Heart left ventricle (tissue), 16 donors: ENCODE results near the gene HPSE2. TPM values are rescaled to one million over a fixed set of nuclear protein-coding genes. Genes with fewer than 3 reads are reported as not detected.

ENCODE experiments used
- ATAC-seq, 4 donors: fragments of 200-7000 bp; cut with Tn5 transposase; one replicate each; pipeline ENCODE4 v1.9.1; 2020 to 2022; ENCODE audit warnings: moderate library complexity in 4 of 4, mild to moderate bottlenecking in 3 of 4, moderate number of reproducible peaks in 1 of 4
- DNase-seq, 5 donors: peaks; one replicate each; pipeline ENCODE4 v3.0.0-alpha.2; 2020
- H3K27ac ChIP-seq, 12 donors: fragments of 200-600 bp; sonication (generic) in 4 of 12; one replicate each; pipeline versions ENCODE4 v1.5.0 to v1.8.0; 2016 to 2022; ENCODE audit warnings: mild to moderate bottlenecking in 2 of 12
- H3K27me3 ChIP-seq, 9 donors: fragments of 200-600 bp; sonication (generic) in 2 of 9; one replicate each; pipeline versions ENCODE4 v1.5.1 to v1.8.0; 2016 to 2022; ENCODE audit warnings: mild to moderate bottlenecking in 3 of 9
- H3K36me3 ChIP-seq, 9 donors: fragments of 200-600 bp; sonication (generic) in 2 of 9; one replicate each; pipeline versions ENCODE4 v1.5.0 to v1.8.0; 2018 to 2022; ENCODE audit warnings: mild to moderate bottlenecking in 2 of 9
- H3K4me1 ChIP-seq, 12 donors: fragments of 200-600 bp; sonication (generic) in 4 of 12; one replicate each; pipeline versions ENCODE4 v1.5.0 to v1.8.0; 2016 to 2022; ENCODE audit warnings: mild to moderate bottlenecking in 3 of 12
- H3K4me3 ChIP-seq, 12 donors: fragments of 200-600 bp; sonication (generic) in 4 of 12; one replicate each; pipeline versions ENCODE4 v1.5.0 to v1.8.0; 2017 to 2022; ENCODE audit warnings: mild to moderate bottlenecking in 9 of 12, moderate library complexity in 4 of 12
- H3K9me3 ChIP-seq, 12 donors: fragments of 200-600 bp; sonication (generic) in 4 of 12; one replicate each; pipeline versions ENCODE4 v1.5.0 to v1.8.0; 2016 to 2022; ENCODE audit warnings: mild to moderate bottlenecking in 1 of 12
- POLR2A ChIP-seq, 2 donors: fragments of 450-650 bp; IDR thresholded peaks; one replicate each; pipeline ENCODE4 v1.6.1; 2017; ENCODE audit warnings: antibody characterized with exemption in 2 of 2, mild to moderate bottlenecking in 2 of 2, moderate library complexity in 2 of 2
- WGBS, 4 donors: extraction: QIAGEN DNeasy Blood & Tissue Kit in 2 of 4; methylation state at CpG; one replicate each; pipeline versions ENCODE4 v1.1.5 to v1.1.7; 2013 to 2018; 5-methylcytosine and 5-hydroxymethylcytosine counted together
- intact Hi-C, 10 donors: fragments of 100-400 bp; cut with DNase I; formaldehyde crosslinking; loops; one replicate each; pipeline versions ENCODE4 v1.11.1 to v1.14.2; 2022
- polyA plus RNA-seq, 2 donors: library from polyadenylated mRNA; stranded (reverse); fragments of 200-250 nt; gene quantifications; one replicate each; pipeline ENCODE4 v1.2.3, GENCODE V29; 2013
- total RNA-seq, 9 donors: library from RNA; depleted of rRNA in 2 of 9; stranded (reverse); fragments of >200 nt in 2 of 9; fragmentation: NEBNext Ultra II Directional in 3 of 9; extraction: Animal tissue kit (Norgen Biotek cat#: 25700) in 3 of 9; gene quantifications; one replicate each; pipeline versions ENCODE4 v1.1.0 to v1.2.4, GENCODE V29; 2016 to 2023
- TF ChIP-seq, protein P1 (sequence below), 12 donors: fragments of 200-600 bp; sonication (generic) in 4 of 12; IDR thresholded peaks; one replicate each; pipeline versions ENCODE4 v1.5.0 to v1.8.0; 2018 to 2022; ENCODE audit warnings: antibody characterized with exemption in 12 of 12, mild to moderate bottlenecking in 5 of 12
- donor health status: ischemic (EF 13 %, LVEDD 7.1; RV severe dilation, severe dysfunction).
- donor health status: healthy with polysubstance abuse.
- donor health status: DM: no; HTN: yes; CAD: no.
- donor health status: DM: no; HTN: no; CAD: no.
- donor health status: ischemic (EF 25% LVEDD 6.9; RV normal size, moderate dysfunction).
- donor health status: ischemic (EF 25% LVEDD 5.7; RV mildly dilated, moderate dysfunction).
- donor health status: healthy.
- donor health status: DM: yes; HTN: yes; CAD: no.
- donor health status: ischemic (EF 35%, LVEDD 5.7; RV mildly dilated, moderate dysfunction).
- donor health status: nonischemic (EF 11% LVEDD 7.7; RV severe dilation, severe dysfunction).
- donor health status: DM: yes; HTN: yes; CAD: no.
- donor health status: PGD.
- donor health status: ischemic (EF 29% LVEDD 5.4; RV normal size, mild dysfunction).
- donor health status: nonischemic (EF 23%, LVEDD 6.1; RV moderate dilation, normal function).

HPSE2 gene
- total and polyA plus RNA-seq, 11 donors: 0.06 to 0.18 (median 0.12) TPM; not detected in 3

DNA sequence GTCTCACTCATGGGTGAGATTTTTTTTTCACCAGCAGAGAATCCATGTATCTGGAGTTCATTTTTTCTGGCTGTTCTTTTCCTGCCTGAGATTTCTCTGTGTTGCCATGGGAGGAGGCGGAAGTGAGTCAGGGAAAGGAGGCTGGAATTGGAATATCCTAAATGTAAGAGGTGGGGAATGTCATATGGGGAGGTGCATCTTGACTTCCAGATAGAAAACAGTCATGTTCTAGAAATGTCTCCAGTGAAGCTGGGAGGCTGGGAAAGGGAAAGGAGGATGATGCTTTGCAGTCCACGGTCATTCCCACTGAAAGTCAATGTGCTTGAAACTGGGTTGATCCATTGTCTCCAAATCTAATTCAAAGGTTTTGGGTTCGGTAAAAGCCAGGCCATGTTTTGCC, 749.2 kb downstream of the HPSE2 start:
- ATAC-seq (peak in 1 of 4 donors; percentile 45), DNase-seq (no peak)
- Histone ChIP-seq H3K4me3 (no peak overlapping the region), H3K4me1 (no peaks in the 10 kb centered on the region), H3K27ac (no peak overlapping the region), H3K36me3 (no peaks in the 10 kb centered on the region), H3K9me3 (peaks cover 0 to 8% (median 0%) of the 10 kb centered on the region in 12 donors), H3K27me3 (peaks cover 0 to 7% (median 0%) of the 10 kb centered on the region in 9 donors)
- TF ChIP-seq, protein P1, sequence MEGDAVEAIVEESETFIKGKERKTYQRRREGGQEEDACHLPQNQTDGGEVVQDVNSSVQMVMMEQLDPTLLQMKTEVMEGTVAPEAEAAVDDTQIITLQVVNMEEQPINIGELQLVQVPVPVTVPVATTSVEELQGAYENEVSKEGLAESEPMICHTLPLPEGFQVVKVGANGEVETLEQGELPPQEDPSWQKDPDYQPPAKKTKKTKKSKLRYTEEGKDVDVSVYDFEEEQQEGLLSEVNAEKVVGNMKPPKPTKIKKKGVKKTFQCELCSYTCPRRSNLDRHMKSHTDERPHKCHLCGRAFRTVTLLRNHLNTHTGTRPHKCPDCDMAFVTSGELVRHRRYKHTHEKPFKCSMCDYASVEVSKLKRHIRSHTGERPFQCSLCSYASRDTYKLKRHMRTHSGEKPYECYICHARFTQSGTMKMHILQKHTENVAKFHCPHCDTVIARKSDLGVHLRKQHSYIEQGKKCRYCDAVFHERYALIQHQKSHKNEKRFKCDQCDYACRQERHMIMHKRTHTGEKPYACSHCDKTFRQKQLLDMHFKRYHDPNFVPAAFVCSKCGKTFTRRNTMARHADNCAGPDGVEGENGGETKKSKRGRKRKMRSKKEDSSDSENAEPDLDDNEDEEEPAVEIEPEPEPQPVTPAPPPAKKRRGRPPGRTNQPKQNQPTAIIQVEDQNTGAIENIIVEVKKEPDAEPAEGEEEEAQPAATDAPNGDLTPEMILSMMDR (IDR thresholded peaks at IDR 0.05): no peak
- TF ChIP-seq POLR2A (IDR thresholded peaks at IDR 0.05): no peak
- WGBS, 4 donors: 74 to 92% (median 85%) methylated on average over 3 of the region's 3 CpGs
- intact Hi-C loops: no loop called here

DNA sequence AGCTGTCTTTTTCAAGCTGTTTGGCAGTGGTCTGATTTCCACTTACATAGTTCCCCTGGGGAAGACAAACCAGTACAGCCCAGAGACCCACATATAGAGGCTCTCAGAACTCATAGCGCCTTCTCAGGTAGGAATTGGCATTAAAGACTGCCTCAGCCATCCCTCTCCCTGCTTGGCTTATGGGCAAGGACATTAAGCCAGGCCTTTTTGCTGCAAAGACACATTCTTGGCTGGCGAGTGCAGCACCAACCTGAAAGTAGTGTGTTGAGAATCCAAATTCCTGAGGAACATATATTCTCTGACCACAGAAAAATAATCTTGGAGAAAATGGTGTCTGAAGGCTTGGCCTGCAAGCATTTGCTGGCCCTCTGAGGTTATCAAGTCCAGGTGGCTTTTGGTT, 749.7 kb downstream of the HPSE2 start:
- no peak overlapping the region for H3K27ac ChIP-seq
- intact Hi-C loops: no loop called here
- WGBS, 4 donors: 79 to 100% (median 85%) methylated on average over 2 of the region's 2 CpGs

DNA sequence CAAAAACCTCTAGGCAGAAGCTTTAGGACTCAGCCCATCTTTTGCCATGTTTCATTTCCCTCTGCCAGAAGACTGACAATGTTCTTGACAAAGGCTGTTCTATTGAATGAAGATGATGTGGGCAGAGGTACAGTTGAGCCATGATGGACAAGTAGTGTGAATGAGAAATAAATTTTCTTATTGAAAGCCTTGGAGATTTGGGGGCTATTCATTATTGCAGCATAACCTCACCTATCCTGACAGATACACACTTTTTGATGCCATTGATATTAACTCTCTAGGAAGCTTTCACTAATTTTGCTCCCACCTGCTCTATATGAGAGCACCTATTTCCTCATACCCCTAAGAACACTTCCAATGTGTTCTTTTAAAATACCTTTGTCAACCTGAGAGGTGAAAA, 752.0 kb downstream of the HPSE2 start:
- TF ChIP-seq, protein P1 (IDR thresholded peaks at IDR 0.05): no peak
- DNase-seq (no peak), ATAC-seq (no peak)
- Histone ChIP-seq H3K4me3 (no peak overlapping the region), H3K27me3 (peaks cover 0 to 7% (median 0%) of the 10 kb centered on the region in 9 donors), H3K9me3 (peaks cover 0 to 8% (median 0%) of the 10 kb centered on the region in 12 donors), H3K27ac (no peak overlapping the region), H3K4me1 (no peaks in the 10 kb centered on the region), H3K36me3 (no peaks in the 10 kb centered on the region)
- intact Hi-C loops: no loop called here

More for the DNA sequence above, 749.7 kb downstream of the HPSE2 start:
- Histone ChIP-seq H3K9me3 (peaks cover 0 to 8% (median 0%) of the 10 kb centered on the region in 12 donors), H3K27me3 (peaks cover 0 to 7% (median 0%) of the 10 kb centered on the region in 9 donors), H3K4me1 (no peaks in the 10 kb centered on the region), H3K4me3 (no peak overlapping the region), H3K36me3 (no peaks in the 10 kb centered on the region)
- ATAC-seq: no peak
- DNase-seq: no peak
- no peak for TF ChIP-seq POLR2A (IDR thresholded peaks at IDR 0.05)

DNA sequence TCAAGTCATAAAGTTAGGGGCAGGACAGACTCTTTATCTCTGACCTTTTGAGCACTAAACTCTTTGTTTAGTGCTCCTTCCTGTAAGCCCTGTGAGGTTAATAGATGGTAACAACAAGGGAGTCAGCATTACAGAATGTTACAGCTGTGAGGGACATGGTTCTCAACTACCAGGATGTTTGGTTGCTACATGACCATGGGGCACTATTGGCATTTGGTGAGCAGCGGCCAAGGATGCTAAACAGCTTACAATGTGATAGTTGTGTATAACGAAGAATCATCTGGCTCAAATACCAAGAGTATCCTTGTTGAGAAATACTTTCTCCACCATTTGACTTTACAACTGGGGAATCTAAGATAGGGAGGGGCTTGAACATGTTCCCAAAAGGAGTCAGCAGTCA, 753.6 kb downstream of the HPSE2 start:
- Histone ChIP-seq H3K9me3 (peaks cover 0 to 8% (median 0%) of the 10 kb centered on the region in 12 donors), H3K4me1 (no peaks in the 10 kb centered on the region), H3K36me3 (no peaks in the 10 kb centered on the region), H3K27ac (no peak overlapping the region), H3K27me3 (peaks cover 0 to 7% (median 0%) of the 10 kb centered on the region in 9 donors), H3K4me3 (no peak overlapping the region)
- TF ChIP-seq, protein P1 (IDR thresholded peaks at IDR 0.05): no peak
- no peak for TF ChIP-seq POLR2A (IDR thresholded peaks at IDR 0.05)
- ATAC-seq (no peak), DNase-seq (no peak)
- intact Hi-C loops: no loop called here
- 91 to 97% (median 92%) methylated on average over 2 of the region's 2 CpGs for WGBS, 4 donors

DNA sequence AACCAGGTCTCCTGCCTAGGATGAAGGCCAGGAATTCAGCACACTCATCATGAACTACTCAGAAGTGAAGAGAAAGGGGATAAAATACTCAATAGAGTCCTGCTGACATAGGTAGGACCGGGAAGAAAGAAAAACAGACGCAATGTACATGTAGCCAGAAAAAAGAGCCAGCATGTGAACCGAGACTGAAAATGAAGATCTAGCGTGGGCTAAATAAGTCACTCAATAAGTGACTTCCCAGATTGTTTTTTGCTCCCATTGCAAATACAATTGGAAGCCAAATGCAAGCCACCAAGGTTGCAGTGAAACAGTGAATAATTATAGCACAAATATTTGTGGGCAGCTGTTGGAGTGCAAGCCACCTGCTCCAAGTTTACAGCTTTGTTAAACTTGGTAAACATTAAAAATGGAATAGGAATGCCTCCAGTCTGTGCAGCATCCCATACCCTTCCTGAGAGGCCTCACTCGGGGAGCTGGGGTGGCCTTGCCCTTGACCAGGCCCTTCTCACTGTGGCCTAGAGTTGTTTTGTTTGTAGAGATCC, 754.2 kb downstream of the HPSE2 start:
- H3K27me3 ChIP-seq: peaks cover 0 to 7% (median 0%) of the 10 kb centered on the region in 9 donors
- WGBS, 4 donors: 82 to 92% (median 86%) methylated on average over 5 of the region's 5 CpGs
- intact Hi-C loops: no loop called here
- DNase-seq (no peak), ATAC-seq (no peak)
- no peak overlapping the region for H3K27ac ChIP-seq
- no peak for TF ChIP-seq POLR2A (IDR thresholded peaks at IDR 0.05)
- TF ChIP-seq, protein P1 (IDR thresholded peaks at IDR 0.05): no peak
- no peaks in the 10 kb centered on the region for H3K4me1 ChIP-seq
- H3K36me3 ChIP-seq: no peaks in the 10 kb centered on the region
- H3K4me3 ChIP-seq: no peak overlapping the region
- H3K9me3 ChIP-seq: peaks cover 0 to 8% (median 0%) of the 10 kb centered on the region in 12 donors
